DMS79 treated with DMSO at 0.1 percent for 48 hours (cell line): ENCODE results near the gene GHRH.

Experiments
- DNase-seq: peaks from one replicate; lab custom pipeline; 2025; lab: John Stamatoyannopoulos, UW

The GHRH gene

DNA sequence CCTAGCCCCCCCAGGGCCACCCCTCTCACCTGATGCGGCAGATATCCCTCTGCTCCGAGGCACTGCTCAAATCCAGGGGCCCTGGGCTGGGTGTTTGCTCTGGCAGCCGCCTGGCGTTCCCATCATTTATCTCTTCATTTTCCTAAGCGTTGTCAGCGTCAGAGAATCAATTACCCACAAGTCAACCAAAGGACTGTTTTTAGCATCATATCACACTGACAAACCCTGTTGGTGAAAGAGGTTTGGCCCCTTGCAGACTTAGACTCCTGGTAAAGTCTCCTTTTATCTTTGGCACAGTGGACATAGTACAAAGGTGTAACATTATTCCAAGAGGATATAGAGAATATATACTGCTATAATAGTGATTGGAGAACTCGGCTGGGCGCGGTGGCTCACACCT is at the start of gene GHRH:
GHRH (minus strand) TSS at position 101 of the 400 bp plus-strand sequence. CDS start 4,925 bp downstream, outside the sequence.
- no peak for DNase-seq

GRCh38 chr20:37310951-37311350 is 49.3 kb upstream of the GHRH start:
- DNase-seq: no peak

- peak; percentile 92 for DNase-seq
These were observed 48.4 kb upstream of the GHRH start for GRCh38 chr20:37309936-37310590.

GRCh38 chr20:37309290-37309689 is 47.7 kb upstream of the GHRH start:
- no peak for DNase-seq

DNA sequence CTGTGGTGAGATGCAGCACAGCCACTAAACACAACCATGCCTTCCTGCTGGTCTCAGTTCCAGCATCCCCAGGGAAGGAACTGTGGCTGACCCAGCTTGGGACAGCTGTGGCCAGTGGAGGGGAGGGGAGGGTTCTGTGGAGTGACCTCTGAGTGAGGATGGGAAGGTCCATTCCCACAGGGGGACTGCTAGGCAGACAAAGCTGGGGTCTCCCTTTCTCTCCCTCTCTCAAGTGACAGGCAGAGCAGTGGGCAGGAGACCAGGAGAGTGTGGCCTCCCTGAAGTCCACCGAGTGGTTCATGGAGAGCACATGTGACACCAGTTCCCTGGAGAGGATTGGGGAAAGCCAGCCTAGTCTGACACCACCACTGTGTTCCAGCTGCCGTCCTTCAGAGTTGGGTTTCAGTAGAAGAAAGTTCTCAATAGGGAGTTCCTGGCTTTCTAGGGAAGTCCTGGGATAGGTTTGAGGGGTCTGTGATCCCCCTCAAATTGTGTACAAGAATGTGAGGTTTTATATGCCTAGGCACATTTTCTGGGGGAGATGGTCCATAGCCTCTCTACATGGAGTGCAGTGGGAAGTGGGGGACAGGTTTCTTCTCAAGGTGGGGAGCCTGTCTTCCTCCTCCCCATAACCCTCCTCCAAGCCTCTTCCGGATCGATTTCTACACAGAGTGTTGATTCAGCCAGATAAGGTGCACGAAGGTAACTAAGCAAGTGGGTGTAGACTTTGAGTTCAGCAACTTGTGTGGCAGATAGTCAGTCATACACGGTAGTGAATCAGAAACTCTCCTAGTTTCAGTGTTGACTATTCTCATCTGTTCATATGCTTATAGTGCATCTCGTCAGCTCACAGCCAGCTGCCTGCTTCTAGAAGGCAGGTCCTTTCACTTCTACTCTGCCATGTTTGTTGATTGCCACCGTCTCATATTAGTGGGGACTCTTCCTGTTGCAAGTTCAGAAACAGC is 46.8 kb upstream of the GHRH start:
- DNase-seq: no peak

GRCh38 chr20:37305839-37306238 is 44.2 kb upstream of the GHRH start:
- no peak for DNase-seq

DNA sequence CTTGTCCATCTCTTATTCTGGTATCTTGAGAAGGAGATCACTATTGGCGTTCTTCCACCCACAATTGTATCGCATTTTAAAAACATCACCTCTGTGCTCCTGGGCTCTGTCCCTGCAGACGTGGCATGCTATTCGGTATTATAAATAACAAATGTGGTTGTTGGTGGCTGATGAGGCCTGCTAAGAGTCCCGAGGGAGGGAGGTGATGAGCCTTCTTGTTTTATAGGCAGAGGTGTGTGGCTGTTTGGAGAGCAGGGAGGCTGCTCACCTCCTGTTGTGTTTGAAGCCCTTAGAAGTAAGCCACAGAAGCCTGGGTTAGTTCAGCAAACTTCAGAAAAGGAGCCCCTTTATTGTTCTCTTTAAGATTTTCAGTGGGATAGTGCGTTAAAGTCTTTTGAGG is 43.5 kb upstream of the GHRH start:
- peak; percentile 4 for DNase-seq

- DNase-seq: peak; percentile 6
These were observed 42.0 kb upstream of the GHRH start for GRCh38 chr20:37303637-37304036.

DNA sequence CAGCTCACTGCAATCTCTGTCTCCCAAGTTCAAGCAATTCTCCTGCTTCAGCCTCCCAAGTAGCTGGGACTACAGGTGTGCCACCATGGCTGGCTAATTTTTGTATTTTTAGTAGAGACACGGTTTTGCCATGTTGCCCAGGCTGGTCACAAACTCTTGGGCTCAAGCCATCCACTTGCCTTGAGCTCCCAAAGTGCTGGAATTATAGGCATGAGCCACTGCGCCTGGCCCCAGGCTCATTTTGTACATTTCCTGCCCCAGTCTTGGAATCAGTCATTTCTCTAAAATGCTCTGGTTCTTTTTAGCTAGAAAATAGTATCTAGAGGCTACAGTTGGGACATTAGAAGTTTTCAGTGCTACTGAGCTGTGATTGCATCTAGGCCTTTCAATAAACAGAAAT is 41.4 kb upstream of the GHRH start:
- DNase-seq: no peak

DNA sequence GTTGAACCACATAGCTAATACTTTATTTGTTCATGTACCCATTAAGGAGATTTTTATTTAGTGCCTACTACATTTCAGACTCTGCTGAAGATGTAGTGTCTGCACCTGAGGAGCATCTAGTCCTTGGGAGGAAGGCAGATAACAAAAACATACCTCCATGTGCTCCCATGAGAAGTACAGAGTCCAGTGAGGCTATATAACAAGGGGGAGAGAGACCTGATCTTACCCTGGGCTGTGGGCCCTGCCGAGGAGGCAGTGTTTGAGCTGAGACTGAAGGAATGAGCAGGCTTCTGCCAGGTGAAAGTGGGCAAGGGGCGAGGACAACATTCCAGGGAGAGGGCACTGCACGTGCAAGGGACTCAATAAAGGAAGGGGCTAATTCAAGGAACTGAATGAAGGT is 39.9 kb upstream of the GHRH start:
- DNase-seq: no peak

GRCh38 chr20:37301120-37301519 is 39.5 kb upstream of the GHRH start:
- no peak for DNase-seq

DNA sequence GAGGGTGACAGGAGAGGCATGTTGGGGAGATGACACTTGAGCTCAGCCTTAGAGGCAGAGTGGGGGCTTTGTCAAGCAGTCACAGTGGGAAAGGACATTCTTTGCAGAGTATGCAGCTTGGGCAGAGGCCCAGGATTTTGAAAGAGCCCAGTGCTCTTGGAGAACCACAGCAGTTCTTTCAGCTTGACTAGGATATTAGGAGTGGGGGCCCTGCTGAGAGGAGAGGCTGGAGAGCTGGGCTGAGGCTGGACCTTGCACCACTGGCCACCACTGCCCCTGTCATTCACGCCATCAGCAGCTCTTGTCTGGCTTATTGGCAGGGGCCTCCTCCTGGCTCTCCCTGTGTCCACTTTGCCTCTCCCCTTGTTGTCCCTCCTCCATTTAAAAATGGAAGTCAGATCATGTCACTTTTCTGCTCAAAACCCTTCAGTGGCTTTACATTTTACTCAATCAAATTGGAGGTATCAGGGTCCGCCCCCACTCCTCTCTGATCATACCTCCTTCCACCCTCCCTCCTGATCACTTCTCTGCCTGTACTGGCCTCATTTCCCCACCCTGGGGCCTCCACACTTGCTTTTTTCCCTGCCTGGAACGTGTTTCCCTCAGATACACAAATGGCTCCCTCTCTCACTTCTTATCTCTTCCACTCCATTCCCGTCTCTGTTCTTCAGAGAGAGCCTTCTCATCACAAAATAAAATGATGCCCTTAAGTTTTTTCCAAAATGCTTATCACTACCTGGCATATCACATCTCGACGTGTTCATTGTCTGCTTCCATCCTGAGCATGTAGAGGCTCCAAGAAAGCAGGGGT is 38.3 kb upstream of the GHRH start:
- DNase-seq: no peak

- no peak for DNase-seq
These were observed 36.8 kb upstream of the GHRH start for GRCh38 chr20:37298190-37298939.

GRCh38 chr20:37297066-37297736 is 35.6 kb upstream of the GHRH start:
- no peak for DNase-seq

DNA sequence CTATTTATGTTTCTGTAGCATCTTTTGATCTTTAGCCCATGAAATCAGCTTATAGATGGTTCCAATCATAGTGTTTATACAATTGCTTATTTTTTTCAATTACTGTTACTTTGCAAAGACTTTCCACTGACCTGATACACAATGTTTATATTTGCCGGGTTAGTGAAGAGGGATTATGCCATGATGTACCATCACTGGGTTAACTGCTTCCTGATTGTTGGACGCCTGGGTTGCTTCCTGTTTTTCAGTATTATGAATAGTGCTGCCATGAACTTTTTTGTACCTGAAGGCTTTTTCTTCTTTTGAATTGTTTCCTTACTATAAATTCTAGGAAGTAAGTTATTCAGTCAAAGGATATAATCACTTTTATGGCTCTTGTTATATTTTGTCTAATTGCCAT is 34.8 kb upstream of the GHRH start:
- DNase-seq: no peak

GRCh38 chr20:37295595-37295994 is 34.0 kb upstream of the GHRH start:
- DNase-seq: peak; percentile 21

DNA sequence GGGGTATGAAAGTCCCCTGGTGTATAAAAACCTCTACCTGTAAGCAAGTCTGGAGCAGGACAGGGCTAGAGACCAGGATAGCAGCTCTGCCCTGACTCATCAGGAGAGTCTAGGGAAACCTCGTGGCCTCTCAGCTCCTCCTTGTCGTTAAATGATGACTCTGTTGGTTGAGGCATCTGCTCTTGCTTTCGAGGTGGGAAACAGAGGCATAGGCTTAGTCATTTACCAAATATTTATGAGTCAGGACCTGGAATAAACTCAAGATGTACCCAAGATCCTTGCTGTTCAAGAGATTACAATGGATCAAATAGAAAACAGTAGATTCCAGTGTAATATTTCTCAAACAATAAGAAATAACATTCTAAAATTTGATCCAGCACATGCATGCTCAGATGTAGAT is 33.4 kb upstream of the GHRH start:
- DNase-seq: no peak

DNA sequence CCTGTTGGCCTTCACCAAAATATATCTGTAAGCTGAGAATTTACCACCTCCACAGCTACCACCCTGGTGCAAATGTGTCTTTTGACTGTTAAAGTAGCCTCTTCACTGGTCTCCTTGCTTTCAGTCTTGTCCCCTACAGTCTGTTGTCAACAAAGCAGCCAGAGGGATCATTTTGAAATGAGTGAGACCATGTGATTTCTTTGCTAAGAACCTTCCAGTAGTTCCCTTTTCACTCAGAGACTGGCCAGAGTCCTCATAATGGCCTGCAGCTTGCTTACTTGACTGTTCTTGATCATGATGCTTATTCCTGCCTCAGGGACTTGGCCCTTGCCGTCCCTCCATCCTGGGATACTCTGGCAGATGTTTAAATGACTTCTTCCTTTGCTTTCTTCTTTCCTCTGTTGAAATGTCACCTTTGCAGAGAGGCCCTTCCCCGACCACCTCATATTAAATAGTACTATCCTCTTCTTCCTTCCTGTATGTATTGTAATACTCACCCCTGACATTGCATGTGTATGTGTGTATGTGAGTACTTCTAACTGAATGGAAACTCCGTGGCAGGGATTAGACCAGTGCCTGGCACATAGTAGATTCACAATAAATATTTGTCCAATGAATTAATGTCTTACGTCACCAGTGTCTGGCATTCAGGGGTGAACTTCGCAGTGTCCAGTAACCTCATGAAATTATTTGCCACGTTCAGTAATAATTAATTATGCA is 32.8 kb upstream of the GHRH start:
- no peak for DNase-seq

DNA sequence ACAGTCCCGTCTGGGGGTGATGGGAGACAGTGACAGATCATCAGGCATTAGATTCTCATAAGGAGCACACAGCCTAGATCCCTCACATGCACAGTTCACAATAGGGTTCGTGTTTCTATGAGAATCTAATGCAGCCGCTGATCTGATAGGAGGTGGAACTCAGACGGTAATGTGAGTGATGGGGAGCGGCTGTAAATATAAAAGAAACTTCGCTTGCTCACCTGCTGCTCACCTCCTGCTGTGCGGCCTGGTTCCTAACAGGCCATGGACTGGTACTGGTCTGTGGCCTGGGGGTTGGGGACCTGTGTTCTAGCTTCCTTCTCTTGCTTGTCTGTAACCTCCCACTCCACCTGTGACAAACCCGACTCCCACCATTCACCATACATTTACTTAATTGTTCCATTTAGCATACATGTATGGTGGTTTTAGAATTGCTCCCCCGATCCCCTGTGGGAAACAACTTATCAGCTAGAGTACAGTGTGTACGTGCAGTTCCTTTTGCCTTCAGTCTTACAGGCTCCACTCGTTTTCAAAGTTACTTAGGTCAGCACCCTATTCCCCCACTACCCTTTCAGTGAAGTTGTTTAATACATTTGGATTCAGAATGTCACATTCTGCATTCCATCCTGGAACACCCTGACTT is 31.8 kb upstream of the GHRH start:
- DNase-seq: no peak

DNA sequence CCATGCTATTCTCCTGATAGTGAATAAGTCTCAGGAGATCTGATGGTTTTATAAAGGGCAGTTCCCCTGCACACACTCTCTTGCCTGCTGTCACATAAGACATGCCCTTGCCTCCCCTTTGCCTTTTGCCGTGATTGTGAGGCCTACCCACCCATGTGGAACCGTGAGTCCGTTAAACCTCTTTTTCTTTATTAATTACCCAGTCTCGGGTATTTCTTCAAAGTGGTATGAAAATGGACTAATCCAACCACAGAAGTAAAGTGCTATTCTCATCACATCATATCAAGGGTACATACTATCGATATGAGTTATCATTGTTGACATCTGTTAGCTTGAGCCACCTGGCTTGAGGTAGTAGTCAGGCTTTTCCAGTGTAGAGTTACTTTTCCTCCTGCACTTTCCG is 30.1 kb upstream of the GHRH start:
- DNase-seq: no peak
